ENCODE measurements around the gene TRPM1.

DNA sequence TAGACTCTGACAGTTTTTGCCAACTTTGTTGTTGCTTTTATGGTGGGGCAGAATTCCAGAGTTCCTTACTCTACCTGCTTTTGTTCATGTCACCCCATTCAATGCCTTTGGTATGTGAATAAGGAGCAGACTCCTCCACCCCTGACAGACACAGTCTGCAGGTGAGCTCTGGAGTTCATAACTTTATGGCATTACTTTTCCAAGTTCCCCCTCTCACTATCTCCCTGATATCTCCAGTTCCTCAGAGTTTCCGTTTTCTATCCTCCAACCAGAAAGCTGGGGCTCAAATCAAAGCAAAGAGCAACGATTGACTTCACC is 87.0 kb downstream of the TRPM1 start:
- TF ChIP-seq SUZ12 (IDR thresholded peaks at IDR 0.05) (no peak), HDGF (IDR thresholded peaks at IDR 0.05; ENCODE audit: borderline replicate concordance) (no peak), ELF4 (IDR thresholded peaks at IDR 0.05) (no peak), FOXK2 (IDR thresholded peaks at IDR 0.05) (no peak), FOXM1 (IDR thresholded peaks at IDR 0.05; ENCODE audit: borderline replicate concordance) (no peak), BHLHE40 (IDR thresholded peaks at IDR 0.05; ENCODE audit: borderline replicate concordance) (no peak), L3MBTL2 (conservative IDR thresholded peaks at IDR 0.05) (no peak), ZNF384 (IDR thresholded peaks at IDR 0.05) (no peak), ARNT (IDR thresholded peaks at IDR 0.05) (no peak), CTBP1 (IDR thresholded peaks at IDR 0.05; ENCODE audit: borderline replicate concordance) (no peak), TARDBP (IDR thresholded peaks at IDR 0.05) (no peak)
- TF ChIP-seq, protein P1, sequence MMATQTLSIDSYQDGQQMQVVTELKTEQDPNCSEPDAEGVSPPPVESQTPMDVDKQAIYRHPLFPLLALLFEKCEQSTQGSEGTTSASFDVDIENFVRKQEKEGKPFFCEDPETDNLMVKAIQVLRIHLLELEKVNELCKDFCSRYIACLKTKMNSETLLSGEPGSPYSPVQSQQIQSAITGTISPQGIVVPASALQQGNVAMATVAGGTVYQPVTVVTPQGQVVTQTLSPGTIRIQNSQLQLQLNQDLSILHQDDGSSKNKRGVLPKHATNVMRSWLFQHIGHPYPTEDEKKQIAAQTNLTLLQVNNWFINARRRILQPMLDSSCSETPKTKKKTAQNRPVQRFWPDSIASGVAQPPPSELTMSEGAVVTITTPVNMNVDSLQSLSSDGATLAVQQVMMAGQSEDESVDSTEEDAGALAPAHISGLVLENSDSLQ (IDR thresholded peaks at IDR 0.05) = no peak

Measured in HEK293T (cell line).